GM10847 (cell line): ENCODE results near the gene LRRN4.

ENCODE experiments used
- POLR2A ChIP-seq: IDR thresholded peaks from 2 replicates; pipeline ENCODE4 v1.6.1; 2011; ENCODE audit not compliant: insufficient read length; ENCODE audit errors: extremely low read depth

The LRRN4 gene

GRCh38 chr20:6070829-6071695 lies 17.2 kb upstream of the LRRN4 start:
- no peak for TF ChIP-seq POLR2A

DNA sequence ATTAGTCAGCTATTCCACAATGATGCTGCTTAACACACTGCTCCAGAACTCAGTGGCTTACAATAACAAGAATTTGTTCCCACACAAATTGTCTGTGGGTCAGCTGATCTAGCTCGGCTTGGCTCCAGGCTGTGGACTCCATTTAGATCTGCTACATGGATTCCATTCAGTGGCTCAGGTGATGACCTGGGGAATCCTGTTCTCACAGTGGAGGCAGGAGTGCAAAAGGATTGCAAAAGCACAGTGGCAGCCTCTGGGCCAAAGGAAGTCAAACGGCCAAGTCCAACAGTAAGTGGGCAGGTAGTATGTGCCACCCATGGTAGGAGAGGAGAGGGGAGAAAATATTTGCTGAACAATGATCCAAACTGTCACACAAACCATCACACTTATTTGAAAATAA lies 15.8 kb upstream of the LRRN4 start:
- TF ChIP-seq POLR2A, result no peak

DNA sequence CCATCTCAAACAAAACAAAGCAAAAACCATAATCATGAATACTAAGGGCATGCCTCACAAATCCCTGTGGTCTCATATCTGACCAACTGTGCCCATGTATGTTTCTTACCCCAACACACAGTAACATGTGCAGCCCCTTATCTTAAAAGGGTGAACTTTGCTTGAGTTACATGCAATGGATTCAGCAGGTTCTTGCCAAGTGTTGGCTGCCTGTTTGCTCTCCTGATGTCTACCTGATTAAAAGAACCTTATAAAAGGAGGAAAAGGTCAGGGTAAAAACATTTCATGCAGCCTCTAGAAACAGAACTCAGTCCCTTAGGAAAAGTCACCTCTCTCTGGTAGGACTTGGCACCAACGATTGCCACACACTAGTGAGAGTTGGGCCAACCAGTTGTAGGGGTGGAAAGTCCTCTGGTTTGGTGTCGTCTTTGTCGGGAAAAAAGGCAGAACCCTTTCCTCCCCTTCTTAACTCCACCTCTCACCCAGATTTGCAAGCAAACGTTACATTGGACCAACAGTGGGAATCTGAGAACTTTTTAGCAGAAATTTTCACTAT lies 14.0 kb upstream of the LRRN4 start:
- no peak for TF ChIP-seq POLR2A

DNA sequence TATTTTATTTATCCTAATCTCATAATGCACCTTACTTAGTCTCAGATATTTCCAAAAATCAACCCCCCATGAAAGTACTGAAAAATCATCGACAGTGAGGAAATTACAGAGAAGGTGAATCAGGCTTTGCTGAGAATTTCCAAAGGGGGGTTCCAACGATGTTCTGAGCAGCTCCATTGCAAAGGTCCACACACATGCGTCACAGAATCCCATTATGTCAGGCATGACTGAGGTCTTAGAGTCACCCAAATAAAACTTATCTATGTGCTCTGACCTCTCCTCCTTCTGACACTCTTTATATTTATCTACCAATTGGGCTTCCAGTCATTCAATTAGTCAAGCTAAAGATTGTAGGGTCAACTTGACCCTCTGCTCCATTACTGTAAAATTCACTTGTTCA lies 12.7 kb upstream of the LRRN4 start:
- TF ChIP-seq POLR2A, result no peak

DNA sequence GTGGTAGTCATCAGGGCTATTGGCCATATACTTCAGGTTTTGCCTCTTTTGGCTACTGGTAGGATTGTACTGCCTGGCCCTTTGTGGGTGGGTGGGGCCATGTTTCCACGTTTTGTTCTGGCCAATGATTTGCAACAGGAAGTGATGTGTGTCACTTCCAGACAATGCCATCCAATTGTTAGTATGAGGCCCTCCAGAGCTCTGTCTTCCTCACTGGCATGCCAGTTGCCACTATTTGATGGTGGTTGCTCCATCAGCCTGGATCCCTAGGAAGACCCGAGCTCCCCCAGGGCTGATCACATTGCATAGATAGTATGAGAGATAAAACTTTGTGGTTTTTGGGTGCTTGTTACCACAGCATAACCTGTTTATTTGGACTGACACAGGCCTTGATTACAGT lies 7.7 kb upstream of the LRRN4 start:
- TF ChIP-seq POLR2A, result no peak

DNA sequence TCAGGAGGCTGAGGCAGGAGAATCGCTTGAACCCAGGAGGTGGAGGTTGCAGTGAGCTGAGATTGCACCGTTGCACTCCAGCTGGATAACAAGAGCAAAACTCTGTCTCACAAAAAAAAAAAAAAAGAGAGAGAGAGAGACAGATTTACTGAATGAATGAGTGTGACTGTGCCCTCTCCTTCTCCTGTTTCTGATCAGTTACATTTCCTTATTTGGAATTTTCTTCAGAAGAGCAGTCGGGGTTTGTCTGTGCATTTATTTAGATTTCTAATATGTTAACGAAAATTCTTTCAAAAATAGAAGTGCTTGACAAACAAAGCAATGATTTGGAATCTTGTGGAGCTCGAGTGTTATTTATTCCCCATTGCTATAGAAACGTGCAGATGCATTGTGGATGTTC lies 6.4 kb upstream of the LRRN4 start:
- no peak for TF ChIP-seq POLR2A

- no peak for TF ChIP-seq POLR2A
These were observed 4.9 kb upstream of the LRRN4 start for GRCh38 chr20:6058684-6059295.

DNA sequence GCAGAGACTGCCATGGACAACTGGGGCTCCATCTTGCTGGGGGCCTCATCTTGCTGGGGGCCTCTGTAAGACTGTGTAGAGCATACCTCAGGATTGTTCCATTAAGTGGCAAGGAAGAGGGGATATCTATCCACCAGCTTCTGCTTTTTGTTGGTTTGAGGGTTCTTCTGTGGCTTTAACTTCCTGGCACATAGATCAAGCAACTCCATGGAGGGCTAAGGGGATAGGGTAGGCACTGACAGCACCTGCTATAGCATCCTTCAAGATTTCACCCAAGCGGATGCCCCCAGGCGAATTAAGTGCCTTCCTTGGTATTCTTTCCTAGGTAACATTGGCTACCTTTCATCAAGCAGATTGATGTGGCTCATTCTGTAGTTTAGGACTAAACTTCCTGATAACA lies 3.8 kb upstream of the LRRN4 start:
- TF ChIP-seq POLR2A, result no peak

DNA sequence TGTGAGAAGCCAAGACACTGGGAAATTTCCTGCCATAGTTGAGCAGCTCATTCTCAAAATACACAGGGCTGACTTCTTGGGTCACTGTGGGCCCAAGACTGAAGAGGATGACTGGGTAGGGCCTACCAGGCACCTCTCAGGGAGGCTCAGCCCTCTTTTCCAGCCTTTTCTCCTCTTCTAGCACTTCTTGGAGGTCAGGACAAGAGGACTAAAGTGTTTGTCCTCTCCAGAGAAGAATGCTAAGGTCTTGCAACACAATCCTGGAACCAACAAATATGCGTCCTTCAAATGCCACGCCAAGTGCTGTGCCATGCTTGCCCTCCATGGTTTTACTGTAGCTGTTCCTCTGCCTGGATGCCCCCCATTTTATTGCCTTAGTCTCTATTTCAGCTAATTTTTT lies 3.3 kb upstream of the LRRN4 start:
- TF ChIP-seq POLR2A, result no peak

DNA sequence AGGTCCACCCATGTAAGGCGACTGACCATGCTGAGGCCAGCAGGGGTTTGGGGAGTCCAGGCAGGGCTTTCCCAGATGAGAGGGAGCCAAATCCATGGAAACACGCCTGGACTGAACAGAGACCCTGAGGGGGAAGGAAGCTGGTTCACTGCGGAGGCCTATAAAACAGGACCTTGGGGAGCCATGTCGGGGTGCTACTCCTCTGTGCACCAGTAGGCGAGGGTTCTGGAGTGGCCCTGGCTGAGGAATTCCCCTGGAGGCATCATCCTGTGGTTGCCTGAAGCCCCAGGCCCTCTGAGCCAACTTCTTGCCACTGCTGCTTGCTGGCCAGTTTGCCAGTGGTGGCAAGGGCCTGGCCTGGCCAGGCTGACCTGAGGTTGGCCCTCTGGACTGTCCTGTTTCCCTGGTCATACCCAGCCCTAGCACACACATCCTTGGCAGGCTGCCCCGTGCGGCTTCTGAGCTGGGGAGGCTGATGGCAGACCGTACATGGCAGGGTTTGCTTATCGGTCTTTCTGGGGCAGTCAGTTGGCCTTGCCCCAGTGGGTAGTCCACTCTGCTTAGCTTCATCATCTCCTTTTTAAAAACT lies 2.2 kb upstream of the LRRN4 start:
- no peak for TF ChIP-seq POLR2A

DNA sequence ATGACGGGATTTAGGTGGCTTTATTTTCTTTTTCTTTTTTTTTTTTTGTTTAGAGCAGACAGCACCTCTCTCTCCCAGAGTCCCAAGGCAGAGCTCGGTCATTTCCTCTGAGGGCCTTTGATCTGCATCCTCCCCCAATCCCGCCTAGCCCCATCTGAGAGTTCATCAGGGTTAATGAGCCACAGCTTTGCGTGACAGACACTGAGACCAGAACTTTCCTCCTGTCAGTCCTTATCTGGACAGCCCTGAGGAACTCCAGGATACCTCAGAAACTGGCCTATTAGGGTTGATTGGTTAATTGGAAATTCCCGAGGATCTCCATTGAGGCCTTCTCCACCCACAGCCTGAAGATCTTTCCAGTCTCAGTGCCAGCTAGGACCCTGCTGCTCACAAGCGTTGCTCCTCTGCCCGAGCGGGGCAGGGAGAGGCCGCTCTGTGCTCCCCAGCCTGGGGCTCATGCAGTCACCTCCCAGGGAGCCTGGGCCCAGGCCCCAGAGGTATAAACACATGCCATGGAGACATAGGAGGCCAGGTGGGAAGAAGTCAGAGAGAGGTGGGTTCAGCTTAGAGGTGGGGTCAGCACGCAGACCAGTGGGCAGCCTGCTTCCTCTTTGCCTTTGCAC lies 1.4 kb upstream of the LRRN4 start:
- TF ChIP-seq POLR2A, result no peak

DNA sequence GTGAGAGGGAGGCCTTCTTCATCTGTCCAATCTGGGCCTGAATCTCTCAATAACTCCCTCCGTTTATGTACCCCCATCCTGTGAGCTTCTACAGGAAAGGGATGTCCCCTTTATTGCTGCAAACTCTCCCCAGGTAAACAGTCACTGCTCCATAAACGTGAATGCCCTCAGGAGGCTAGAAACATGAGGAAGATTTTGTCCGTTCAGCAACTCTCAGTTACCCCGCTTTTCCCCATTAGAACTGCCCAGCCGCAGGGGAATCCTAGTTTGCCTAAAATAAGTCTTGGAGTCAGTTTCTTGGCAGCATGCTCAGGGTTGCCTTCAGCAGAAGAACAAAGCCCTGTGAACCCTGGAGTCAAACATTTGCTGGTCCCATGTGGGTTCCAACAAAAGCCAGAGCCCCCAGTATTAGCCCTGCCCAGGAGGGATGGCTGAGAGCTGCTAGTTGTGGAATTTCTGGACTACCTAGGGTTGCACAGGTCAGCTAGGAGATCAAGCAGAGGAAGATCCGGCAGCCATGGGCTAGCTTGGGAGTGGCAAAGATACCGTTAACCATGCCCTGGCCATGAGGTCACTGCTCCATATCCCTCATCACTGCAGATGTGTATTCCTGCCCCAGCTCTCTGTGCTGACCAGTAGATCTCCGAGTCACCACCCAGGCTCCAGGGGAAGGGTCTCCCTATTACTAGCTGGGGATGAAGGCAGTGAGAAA lies 640 bp downstream of the LRRN4 start:
- TF ChIP-seq POLR2A, result no peak

GRCh38 chr20:6051505-6051904 lies 2.4 kb downstream of the LRRN4 start:
- TF ChIP-seq POLR2A, result no peak

DNA sequence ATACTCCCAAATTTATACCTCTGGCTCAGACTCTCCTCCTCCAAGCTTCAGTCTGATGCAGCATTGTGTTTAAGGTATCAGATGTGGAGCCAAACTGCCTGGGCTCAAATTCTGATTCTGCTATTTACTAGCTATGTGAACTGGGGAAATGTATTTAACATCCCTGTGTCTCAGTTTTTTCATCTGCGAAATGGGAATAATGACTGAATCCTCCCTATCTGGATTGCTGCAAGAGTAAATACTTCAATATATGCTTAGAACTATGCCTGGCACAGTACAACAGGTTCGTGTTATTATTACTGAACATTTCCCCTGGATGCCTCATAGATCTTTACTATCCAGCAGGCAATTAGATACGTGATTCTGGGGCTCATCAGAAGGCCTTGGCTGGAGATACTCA lies 5.5 kb downstream of the LRRN4 start:
- TF ChIP-seq POLR2A, result no peak

GRCh38 chr20:6046432-6046831 lies 7.4 kb downstream of the LRRN4 start:
- TF ChIP-seq POLR2A, result no peak
